ENCODE measurements around the gene CYP2W1.
"Not testable (repeated sequence)": the region's sequence is repeated elsewhere in the genome, so short reads cannot be mapped to it uniquely, and the experiment has no call there.

The CYP2W1 gene

GRCh38 chr7:943793-944192 is 39.2 kb upstream of the CYP2W1 start:
- H3K4me1 ChIP-seq (ENCODE audit: control insufficient read depth, insufficient read depth, low read length) = peaks cover 15% of the 10 kb centered on the region
- not testable (repeated sequence) for H3K9ac ChIP-seq (ENCODE audit: low read length); H3K36me3 ChIP-seq (ENCODE audit: control insufficient read depth, insufficient read depth, low read length); H3K4me3 ChIP-seq (ENCODE audit: low read depth, low read length); H3K9me3 ChIP-seq (ENCODE audit: control insufficient read depth, insufficient read depth, low read depth, low read length); H3K27ac ChIP-seq (ENCODE audit: low read depth, low read length)
- H3K27me3 ChIP-seq (ENCODE audit: control insufficient read depth, insufficient read depth, low read length) = peaks cover 18% of the 10 kb centered on the region; the same call in 1 of the 2 replicates

- peaks cover 22% of the 10 kb centered on the region for H3K4me1 ChIP-seq (ENCODE audit: control insufficient read depth, insufficient read depth, low read length)
Measured at GRCh38 chr7:944744-945143, 38.2 kb upstream of the CYP2W1 start.

GRCh38 chr7:945147-945555 is 37.8 kb upstream of the CYP2W1 start:
- no peak overlapping the region for H3K4me3 ChIP-seq (ENCODE audit: low read depth, low read length)
- H3K27ac ChIP-seq (ENCODE audit: low read depth, low read length) = peak overlapping the region; percentile 82
- peaks cover 18% of the 10 kb centered on the region; the same call in 1 of the 2 replicates for H3K27me3 ChIP-seq (ENCODE audit: control insufficient read depth, insufficient read depth, low read length)
- H3K36me3 ChIP-seq (ENCODE audit: control insufficient read depth, insufficient read depth, low read length) = no peaks in the 10 kb centered on the region
- H3K9ac ChIP-seq (ENCODE audit: low read length) = peak overlapping the region; percentile 27
- peaks cover 22% of the 10 kb centered on the region for H3K4me1 ChIP-seq (ENCODE audit: control insufficient read depth, insufficient read depth, low read length)
- no peaks in the 10 kb centered on the region for H3K9me3 ChIP-seq (ENCODE audit: control insufficient read depth, insufficient read depth, low read depth, low read length)

More at GRCh38 chr7:944744-945143, 38.2 kb upstream of the CYP2W1 start:
- Histone ChIP-seq H3K4me3 (ENCODE audit: low read depth, low read length) (no peak overlapping the region), H3K36me3 (ENCODE audit: control insufficient read depth, insufficient read depth, low read length) (no peaks in the 10 kb centered on the region), H3K9me3 (ENCODE audit: control insufficient read depth, insufficient read depth, low read depth, low read length) (no peaks in the 10 kb centered on the region), H3K27ac (ENCODE audit: low read depth, low read length) (no peak overlapping the region), H3K27me3 (ENCODE audit: control insufficient read depth, insufficient read depth, low read length) (peaks cover 18% of the 10 kb centered on the region; the same call in 1 of the 2 replicates), H3K9ac (ENCODE audit: low read length) (peak overlapping the region; percentile 27)

GRCh38 chr7:945556-946255 is 37.3 kb upstream of the CYP2W1 start:
- H3K9ac ChIP-seq (ENCODE audit: low read length) = peak overlapping the region; percentile 36
- H3K9me3 ChIP-seq (ENCODE audit: control insufficient read depth, insufficient read depth, low read depth, low read length) = no peaks in the 10 kb centered on the region
- H3K36me3 ChIP-seq (ENCODE audit: control insufficient read depth, insufficient read depth, low read length) = no peaks in the 10 kb centered on the region
- H3K4me1 ChIP-seq (ENCODE audit: control insufficient read depth, insufficient read depth, low read length) = peaks cover 22% of the 10 kb centered on the region
- H3K27ac ChIP-seq (ENCODE audit: low read depth, low read length) = peak overlapping the region; percentile 82
- no peak overlapping the region for H3K4me3 ChIP-seq (ENCODE audit: low read depth, low read length)
- peaks cover 18% of the 10 kb centered on the region; the same call in 1 of the 2 replicates for H3K27me3 ChIP-seq (ENCODE audit: control insufficient read depth, insufficient read depth, low read length)

- Histone ChIP-seq H3K4me3 (ENCODE audit: low read depth, low read length) (no peak overlapping the region), H3K9ac (ENCODE audit: low read length) (no peak overlapping the region), H3K9me3 (ENCODE audit: control insufficient read depth, insufficient read depth, low read depth, low read length) (no peaks in the 10 kb centered on the region), H3K27me3 (ENCODE audit: control insufficient read depth, insufficient read depth, low read length) (peaks cover 13% of the 10 kb centered on the region; the same call in 1 of the 2 replicates), H3K4me1 (ENCODE audit: control insufficient read depth, insufficient read depth, low read length) (peaks cover 22% of the 10 kb centered on the region), H3K36me3 (ENCODE audit: control insufficient read depth, insufficient read depth, low read length) (no peaks in the 10 kb centered on the region), H3K27ac (ENCODE audit: low read depth, low read length) (peak overlapping the region; percentile 51)
Measured at GRCh38 chr7:946256-946996, 36.6 kb upstream of the CYP2W1 start.

GRCh38 chr7:947391-948210 is 35.4 kb upstream of the CYP2W1 start:
- no peak overlapping the region for H3K9ac ChIP-seq (ENCODE audit: low read length)
- H3K4me1 ChIP-seq (ENCODE audit: control insufficient read depth, insufficient read depth, low read length) = peaks cover 22% of the 10 kb centered on the region
- peaks cover 10% of the 10 kb centered on the region for H3K27me3 ChIP-seq (ENCODE audit: control insufficient read depth, insufficient read depth, low read length)

GRCh38 chr7:949021-949934 is 33.7 kb upstream of the CYP2W1 start:
- H3K27me3 ChIP-seq (ENCODE audit: control insufficient read depth, insufficient read depth, low read length) = peaks cover 19% of the 10 kb centered on the region
- no peak overlapping the region for H3K4me3 ChIP-seq (ENCODE audit: low read depth, low read length)
- H3K9me3 ChIP-seq (ENCODE audit: control insufficient read depth, insufficient read depth, low read depth, low read length) = no peaks in the 10 kb centered on the region
- H3K9ac ChIP-seq (ENCODE audit: low read length) = no peak overlapping the region
- peaks cover 22% of the 10 kb centered on the region for H3K4me1 ChIP-seq (ENCODE audit: control insufficient read depth, insufficient read depth, low read length)
- no peaks in the 10 kb centered on the region for H3K36me3 ChIP-seq (ENCODE audit: control insufficient read depth, insufficient read depth, low read length)
- H3K27ac ChIP-seq (ENCODE audit: low read depth, low read length) = no peak overlapping the region

More at GRCh38 chr7:947391-948210, 35.4 kb upstream of the CYP2W1 start:
- no peak overlapping the region for H3K27ac ChIP-seq (ENCODE audit: low read depth, low read length)
- no peaks in the 10 kb centered on the region for H3K9me3 ChIP-seq (ENCODE audit: control insufficient read depth, insufficient read depth, low read depth, low read length)
- H3K4me3 ChIP-seq (ENCODE audit: low read depth, low read length) = no peak overlapping the region
- no peaks in the 10 kb centered on the region for H3K36me3 ChIP-seq (ENCODE audit: control insufficient read depth, insufficient read depth, low read length)

GRCh38 chr7:951881-952547 is 31.0 kb upstream of the CYP2W1 start:
- H3K27me3 ChIP-seq (ENCODE audit: control insufficient read depth, insufficient read depth, low read length) = peaks cover 33% of the 10 kb centered on the region
- no peak overlapping the region for H3K9ac ChIP-seq (ENCODE audit: low read length)
- H3K4me1 ChIP-seq (ENCODE audit: control insufficient read depth, insufficient read depth, low read length) = peaks cover 7% of the 10 kb centered on the region; the same call in 1 of the 2 replicates
- no peaks in the 10 kb centered on the region for H3K36me3 ChIP-seq (ENCODE audit: control insufficient read depth, insufficient read depth, low read length)
- no peak overlapping the region for H3K27ac ChIP-seq (ENCODE audit: low read depth, low read length)
- no peaks in the 10 kb centered on the region for H3K9me3 ChIP-seq (ENCODE audit: control insufficient read depth, insufficient read depth, low read depth, low read length)
- H3K4me3 ChIP-seq (ENCODE audit: low read depth, low read length) = no peak overlapping the region

- Histone ChIP-seq H3K4me3 (ENCODE audit: low read depth, low read length) (peak overlapping the region; percentile 67; the same call in 1 of the 2 replicates), H3K9me3 (ENCODE audit: control insufficient read depth, insufficient read depth, low read depth, low read length) (no peaks in the 10 kb centered on the region), H3K27me3 (ENCODE audit: control insufficient read depth, insufficient read depth, low read length) (peaks cover 33% of the 10 kb centered on the region), H3K27ac (ENCODE audit: low read depth, low read length) (no peak overlapping the region), H3K36me3 (ENCODE audit: control insufficient read depth, insufficient read depth, low read length) (no peaks in the 10 kb centered on the region), H3K4me1 (ENCODE audit: control insufficient read depth, insufficient read depth, low read length) (peaks cover 7% of the 10 kb centered on the region), H3K9ac (ENCODE audit: low read length) (no peak overlapping the region)
Measured at GRCh38 chr7:952548-953441, 30.2 kb upstream of the CYP2W1 start.

Data from HUES6 (cell line).